ENCODE results near the gene TMEM30B. TPM values are rescaled to one million over a fixed set of nuclear protein-coding genes. Genes with fewer than 3 reads are reported as not detected.

TMEM30B gene
- total RNA-seq, 1 donor, result 5.8 TPM

- no peak overlapping the region for H3K4me3 ChIP-seq (ENCODE audit: low read length)
- H3K4me1 ChIP-seq (ENCODE audit: insufficient read depth, low read length), result peaks cover 11% of the 10 kb centered on the region
- peaks cover 34% of the 10 kb centered on the region for H3K27me3 ChIP-seq (ENCODE audit: insufficient read depth, low read length)
- H3K9me3 ChIP-seq (ENCODE audit: low read depth, low read length), result no peaks in the 10 kb centered on the region
These were observed 4.2 kb upstream of the TMEM30B start for GRCh38 chr14:61285364-61285763.

- Histone ChIP-seq H3K4me1 (ENCODE audit: insufficient read depth, low read length) (peaks cover 18% of the 10 kb centered on the region), H3K9me3 (ENCODE audit: low read depth, low read length) (no peaks in the 10 kb centered on the region), H3K4me3 (ENCODE audit: low read length) (no peak overlapping the region), H3K27me3 (ENCODE audit: insufficient read depth, low read length) (peaks cover 48% of the 10 kb centered on the region)
These were observed 2.9 kb upstream of the TMEM30B start for GRCh38 chr14:61284001-61284400.

- H3K4me3 ChIP-seq (ENCODE audit: low read length), result no peak overlapping the region
- H3K27me3 ChIP-seq (ENCODE audit: insufficient read depth, low read length), result peaks cover 59% of the 10 kb centered on the region
- H3K4me1 ChIP-seq (ENCODE audit: insufficient read depth, low read length), result peaks cover 18% of the 10 kb centered on the region
- no peaks in the 10 kb centered on the region for H3K9me3 ChIP-seq (ENCODE audit: low read depth, low read length)
These were observed 1.6 kb upstream of the TMEM30B start for GRCh38 chr14:61282746-61283145.

- peaks cover 18% of the 10 kb centered on the region for H3K4me1 ChIP-seq (ENCODE audit: insufficient read depth, low read length)
- H3K4me3 ChIP-seq (ENCODE audit: low read length), result no peak overlapping the region
- H3K9me3 ChIP-seq (ENCODE audit: low read depth, low read length), result no peaks in the 10 kb centered on the region
- H3K27me3 ChIP-seq (ENCODE audit: insufficient read depth, low read length), result peaks cover 64% of the 10 kb centered on the region
These were observed 774 bp upstream of the TMEM30B start for GRCh38 chr14:61281948-61282275.

- H3K4me3 ChIP-seq (ENCODE audit: low read length), result peak overlapping the region; percentile 35
- no peaks in the 10 kb centered on the region for H3K9me3 ChIP-seq (ENCODE audit: low read depth, low read length)
- H3K27me3 ChIP-seq (ENCODE audit: insufficient read depth, low read length), result peaks cover 64% of the 10 kb centered on the region
- peaks cover 18% of the 10 kb centered on the region for H3K4me1 ChIP-seq (ENCODE audit: insufficient read depth, low read length)
These were observed 482 bp downstream of the TMEM30B start for GRCh38 chr14:61280526-61281185.

GRCh38 chr14:61280092-61280525, 1.0 kb downstream of the TMEM30B start:
- H3K27me3 ChIP-seq (ENCODE audit: insufficient read depth, low read length), result peaks cover 63% of the 10 kb centered on the region
- no peaks in the 10 kb centered on the region for H3K9me3 ChIP-seq (ENCODE audit: low read depth, low read length)
- peak overlapping the region; percentile 35 for H3K4me3 ChIP-seq (ENCODE audit: low read length)
- H3K4me1 ChIP-seq (ENCODE audit: insufficient read depth, low read length), result peaks cover 18% of the 10 kb centered on the region

GRCh38 chr14:61279082-61279481, 2.1 kb downstream of the TMEM30B start:
- Histone ChIP-seq H3K4me3 (ENCODE audit: low read length) (no peak overlapping the region), H3K9me3 (ENCODE audit: low read depth, low read length) (no peaks in the 10 kb centered on the region), H3K4me1 (ENCODE audit: insufficient read depth, low read length) (peaks cover 18% of the 10 kb centered on the region), H3K27me3 (ENCODE audit: insufficient read depth, low read length) (peaks cover 67% of the 10 kb centered on the region)

GRCh38 chr14:61277784-61278183, 3.4 kb downstream of the TMEM30B start:
- Histone ChIP-seq H3K9me3 (ENCODE audit: low read depth, low read length) (no peaks in the 10 kb centered on the region), H3K27me3 (ENCODE audit: insufficient read depth, low read length) (peaks cover 64% of the 10 kb centered on the region), H3K4me3 (ENCODE audit: low read length) (no peak overlapping the region), H3K4me1 (ENCODE audit: insufficient read depth, low read length) (peaks cover 18% of the 10 kb centered on the region)

GRCh38 chr14:61277232-61277631, 3.9 kb downstream of the TMEM30B start:
- Histone ChIP-seq H3K4me3 (ENCODE audit: low read length) (no peak overlapping the region), H3K9me3 (ENCODE audit: low read depth, low read length) (no peaks in the 10 kb centered on the region), H3K4me1 (ENCODE audit: insufficient read depth, low read length) (peaks cover 18% of the 10 kb centered on the region), H3K27me3 (ENCODE audit: insufficient read depth, low read length) (peaks cover 63% of the 10 kb centered on the region)

GRCh38 chr14:61271552-61271951, 9.6 kb downstream of the TMEM30B start:
- Histone ChIP-seq H3K27me3 (ENCODE audit: insufficient read depth, low read length) (peaks cover 46% of the 10 kb centered on the region), H3K4me3 (ENCODE audit: low read length) (no peak overlapping the region), H3K4me1 (ENCODE audit: insufficient read depth, low read length) (peaks cover 5% of the 10 kb centered on the region), H3K9me3 (ENCODE audit: low read depth, low read length) (no peaks in the 10 kb centered on the region)

GRCh38 chr14:61270714-61271113, 10.4 kb downstream of the TMEM30B start:
- Histone ChIP-seq H3K4me1 (ENCODE audit: insufficient read depth, low read length) (peaks cover 5% of the 10 kb centered on the region), H3K4me3 (ENCODE audit: low read length) (no peak overlapping the region), H3K9me3 (ENCODE audit: low read depth, low read length) (no peaks in the 10 kb centered on the region), H3K27me3 (ENCODE audit: insufficient read depth, low read length) (peaks cover 44% of the 10 kb centered on the region)

- no peak overlapping the region for H3K4me3 ChIP-seq (ENCODE audit: low read length)
- peaks cover 43% of the 10 kb centered on the region for H3K27me3 ChIP-seq (ENCODE audit: insufficient read depth, low read length)
- H3K4me1 ChIP-seq (ENCODE audit: insufficient read depth, low read length), result peaks cover 5% of the 10 kb centered on the region
These were observed 11.6 kb downstream of the TMEM30B start for GRCh38 chr14:61269321-61270083.

GRCh38 chr14:61268812-61269211, 12.3 kb downstream of the TMEM30B start:
- no peaks in the 10 kb centered on the region for H3K9me3 ChIP-seq (ENCODE audit: low read depth, low read length)
- H3K4me3 ChIP-seq (ENCODE audit: low read length), result no peak overlapping the region
- peaks cover 5% of the 10 kb centered on the region for H3K4me1 ChIP-seq (ENCODE audit: insufficient read depth, low read length)
- H3K27me3 ChIP-seq (ENCODE audit: insufficient read depth, low read length), result peaks cover 38% of the 10 kb centered on the region

More at GRCh38 chr14:61269321-61270083, 11.6 kb downstream of the TMEM30B start:
- H3K9me3 ChIP-seq (ENCODE audit: low read depth, low read length), result no peaks in the 10 kb centered on the region

- no peaks in the 10 kb centered on the region for H3K9me3 ChIP-seq (ENCODE audit: low read depth, low read length)
- peaks cover 34% of the 10 kb centered on the region for H3K27me3 ChIP-seq (ENCODE audit: insufficient read depth, low read length)
- H3K4me3 ChIP-seq (ENCODE audit: low read length), result no peak overlapping the region
- peaks cover 5% of the 10 kb centered on the region for H3K4me1 ChIP-seq (ENCODE audit: insufficient read depth, low read length)
These were observed 14.0 kb downstream of the TMEM30B start for GRCh38 chr14:61266891-61267740.

- peaks cover 34% of the 10 kb centered on the region for H3K27me3 ChIP-seq (ENCODE audit: insufficient read depth, low read length)
These were observed 14.7 kb downstream of the TMEM30B start for GRCh38 chr14:61266436-61266835.

More at GRCh38 chr14:61266436-61266835, 14.7 kb downstream of the TMEM30B start:
- H3K9me3 ChIP-seq (ENCODE audit: low read depth, low read length), result no peaks in the 10 kb centered on the region
- no peak overlapping the region for H3K4me3 ChIP-seq (ENCODE audit: low read length)
- H3K4me1 ChIP-seq (ENCODE audit: insufficient read depth, low read length), result peaks cover 5% of the 10 kb centered on the region

Measured in mononuclear cell (primary cell).